ENCODE data around the gene EXOSC2. TPM values are rescaled to one million over a fixed set of nuclear protein-coding genes. Genes with fewer than 3 reads are reported as not detected.

Gene EXOSC2
- total RNA-seq, 2 donors from 2014 or later, result 43.7 to 55.0 TPM

Other genes with a start within 250 kb of the EXOSC2 start
- 10 to 100 TPM; 58.0 to 58.4 TPM for gene ASS1, start 248.8 kb upstream of the EXOSC2 start, total RNA-seq
- gene FUBP3, start 114.2 kb upstream of the EXOSC2 start, total RNA-seq, result 10 to 100 TPM; 33.0 to 37.1 TPM
- not detected for gene PRDM12, start 29.2 kb upstream of the EXOSC2 start, total RNA-seq
- gene ABL1, start 141.5 kb downstream of the EXOSC2 start, total RNA-seq, result 10 to 100 TPM; 36.5 to 39.9 TPM
- not detected for gene QRFP, start 203.0 kb downstream of the EXOSC2 start, total RNA-seq
- not detected for gene FIBCD1, start 245.5 kb downstream of the EXOSC2 start, total RNA-seq

Measured in activated T-cell treated with anti-CD3 and anti-CD28 coated beads, Interleukin-2, amount 50 U/mL, for 72 hours (primary cell).